Measurements from ENCODE around the gene VWA1.
"Not testable (repeated sequence)": the region's sequence is repeated elsewhere in the genome, so short reads cannot be mapped to it uniquely, and the experiment has no call there.

VWA1 gene

GRCh38 chr1:1459711-1460110, 24.2 kb downstream of the VWA1 start:
- not testable (repeated sequence) for H3K9me3 Mint-ChIP-seq, H3K27ac Mint-ChIP-seq

DNA sequence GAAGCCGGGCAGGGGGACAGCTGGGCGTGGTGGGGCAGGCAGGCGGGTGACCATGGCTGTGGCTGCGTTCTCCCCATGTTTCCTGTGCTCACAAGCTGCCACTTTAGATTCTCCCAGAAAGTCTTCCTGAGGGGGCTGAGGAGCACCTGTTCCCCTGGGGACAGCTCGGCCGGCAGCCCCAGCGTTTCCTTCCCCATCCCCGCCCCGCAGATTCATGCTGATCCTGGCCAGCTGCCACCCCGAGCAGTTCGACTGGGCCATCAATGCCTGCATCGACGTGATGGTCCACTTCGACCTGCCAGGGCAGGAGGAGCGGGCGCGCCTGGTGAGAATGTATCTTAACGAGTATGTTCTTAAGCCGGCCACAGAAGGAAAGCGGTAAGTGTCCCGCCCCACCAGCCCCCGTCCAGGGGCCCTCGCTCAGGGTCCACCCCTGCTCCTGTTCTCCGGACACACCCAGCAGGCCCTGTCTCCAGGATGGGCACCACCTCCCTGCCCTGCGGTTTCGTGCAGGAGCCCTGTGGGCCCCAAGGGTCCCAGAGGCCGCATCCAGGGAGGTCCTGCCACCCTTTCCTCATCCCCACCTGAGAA, 25.1 kb downstream of the VWA1 start:
- no peak overlapping the region for H3K4me3 Mint-ChIP-seq
- H3K4me1 Mint-ChIP-seq (ENCODE audit: low read depth) = no peaks in the 10 kb centered on the region
- H3K27me3 Mint-ChIP-seq (ENCODE audit: low read depth) = no peaks in the 10 kb centered on the region
- H3K9me3 Mint-ChIP-seq = no peaks in the 10 kb centered on the region
- DNase-seq (ENCODE audit: low spot score) = no peak
- no peak overlapping the region for H3K27ac Mint-ChIP-seq
- H3K36me3 Mint-ChIP-seq (ENCODE audit: low read depth) = no peaks in the 10 kb centered on the region

More at GRCh38 chr1:1459711-1460110, 24.2 kb downstream of the VWA1 start:
- not testable (repeated sequence) for H3K4me3 Mint-ChIP-seq; H3K27me3 Mint-ChIP-seq (ENCODE audit: low read depth); H3K36me3 Mint-ChIP-seq (ENCODE audit: low read depth); DNase-seq (ENCODE audit: low spot score); H3K4me1 Mint-ChIP-seq (ENCODE audit: low read depth)

DNA sequence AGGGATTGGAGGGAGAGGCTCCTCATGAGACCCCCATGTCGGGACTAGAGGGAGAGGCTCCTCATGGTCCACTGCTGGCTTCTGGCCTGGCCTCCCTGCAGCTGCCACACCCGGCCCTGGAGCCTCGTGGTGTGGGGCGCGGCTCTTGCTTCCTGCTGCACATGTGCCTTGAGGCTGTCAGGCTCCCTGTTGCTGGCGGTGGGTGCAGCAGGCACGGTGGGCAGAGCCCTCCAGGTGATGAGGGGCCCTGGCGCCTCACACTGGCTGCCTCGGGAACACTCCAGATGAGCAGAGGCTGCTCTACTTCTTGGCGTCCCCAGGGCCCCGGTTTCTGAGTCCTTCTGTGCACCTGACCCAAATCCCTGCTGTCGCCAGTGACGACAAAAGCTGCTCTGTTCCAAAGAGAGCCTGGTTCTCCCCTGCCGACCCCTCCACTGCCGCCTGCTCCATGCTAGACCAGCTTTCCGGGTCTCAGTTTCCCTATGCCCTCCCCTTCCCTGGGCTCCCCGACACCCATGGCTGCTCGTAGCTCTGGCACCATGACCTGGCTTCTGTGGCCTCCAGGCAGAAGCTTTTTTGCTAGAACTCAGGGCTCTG, 26.3 kb downstream of the VWA1 start:
- H3K4me1 Mint-ChIP-seq (ENCODE audit: low read depth) = no peaks in the 10 kb centered on the region
- no peaks in the 10 kb centered on the region for H3K36me3 Mint-ChIP-seq (ENCODE audit: low read depth)
- no peak overlapping the region for H3K4me3 Mint-ChIP-seq
- H3K27ac Mint-ChIP-seq = no peak overlapping the region
- no peaks in the 10 kb centered on the region for H3K9me3 Mint-ChIP-seq
- no peak for DNase-seq (ENCODE audit: low spot score)
- H3K27me3 Mint-ChIP-seq (ENCODE audit: low read depth) = no peaks in the 10 kb centered on the region

DNA sequence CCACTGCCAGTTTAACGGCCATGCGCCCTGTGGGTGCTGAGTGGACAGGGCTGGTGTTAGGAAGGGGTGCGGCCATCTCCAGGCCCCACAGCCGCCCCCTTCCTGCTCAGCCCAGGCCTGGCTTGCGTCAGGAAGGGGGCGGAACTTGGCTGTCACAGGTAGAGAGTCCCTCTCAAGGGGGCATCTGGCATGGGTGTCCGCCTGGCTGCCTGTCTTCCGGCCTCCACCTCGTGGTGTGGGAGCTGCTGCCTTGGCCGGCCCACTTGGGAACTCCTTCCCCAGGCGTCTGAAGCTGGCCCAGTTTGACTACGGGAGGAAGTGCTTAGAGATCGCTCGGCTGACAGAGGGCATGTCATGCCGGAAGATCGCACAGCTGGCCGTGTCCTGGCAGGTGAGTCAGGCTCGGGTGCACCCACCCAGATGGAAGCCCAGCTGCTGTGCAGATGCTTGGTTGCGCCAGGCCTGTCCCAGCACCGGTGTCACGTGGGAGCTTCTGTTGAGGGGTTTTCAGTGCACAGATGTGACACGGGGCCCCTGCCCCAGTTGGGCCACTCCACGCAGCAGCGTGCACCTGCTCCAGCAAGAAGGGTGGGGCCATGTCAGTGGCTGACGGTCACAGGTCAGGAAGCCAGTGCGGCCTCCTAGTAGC, 27.0 kb downstream of the VWA1 start:
- H3K4me3 Mint-ChIP-seq = peak overlapping the region; percentile 12
- no peaks in the 10 kb centered on the region for H3K4me1 Mint-ChIP-seq (ENCODE audit: low read depth)
- H3K27ac Mint-ChIP-seq = no peak overlapping the region
- no peaks in the 10 kb centered on the region for H3K36me3 Mint-ChIP-seq (ENCODE audit: low read depth)
- no peaks in the 10 kb centered on the region for H3K27me3 Mint-ChIP-seq (ENCODE audit: low read depth)
- H3K9me3 Mint-ChIP-seq = no peaks in the 10 kb centered on the region
- no peak for DNase-seq (ENCODE audit: low spot score)

DNA sequence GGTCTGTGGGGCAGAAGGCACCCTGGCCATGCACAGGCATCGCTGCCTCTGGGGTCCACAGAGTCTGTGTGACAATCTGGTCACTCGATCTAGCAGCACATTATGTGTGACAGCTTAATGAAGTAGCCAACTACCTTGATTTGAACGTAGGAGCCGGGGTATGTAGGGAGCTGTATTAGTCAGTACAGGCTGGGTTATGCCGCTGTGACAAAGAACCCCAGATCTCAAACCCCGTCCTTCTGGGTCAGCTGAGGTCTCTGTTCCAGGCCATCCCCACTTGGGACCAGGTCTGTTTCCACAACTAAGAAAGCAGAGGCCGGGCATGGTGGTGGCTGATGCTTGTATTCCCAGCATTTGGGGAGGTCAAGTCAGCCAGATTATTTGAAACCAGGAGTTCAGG, 27.8 kb downstream of the VWA1 start:
- no peak for DNase-seq (ENCODE audit: low spot score)
- H3K4me3 Mint-ChIP-seq = no peak overlapping the region
- H3K36me3 Mint-ChIP-seq (ENCODE audit: low read depth) = no peaks in the 10 kb centered on the region
- no peaks in the 10 kb centered on the region for H3K27me3 Mint-ChIP-seq (ENCODE audit: low read depth)
- no peaks in the 10 kb centered on the region for H3K4me1 Mint-ChIP-seq (ENCODE audit: low read depth)
- H3K27ac Mint-ChIP-seq = no peak overlapping the region
- H3K9me3 Mint-ChIP-seq = no peaks in the 10 kb centered on the region

DNA sequence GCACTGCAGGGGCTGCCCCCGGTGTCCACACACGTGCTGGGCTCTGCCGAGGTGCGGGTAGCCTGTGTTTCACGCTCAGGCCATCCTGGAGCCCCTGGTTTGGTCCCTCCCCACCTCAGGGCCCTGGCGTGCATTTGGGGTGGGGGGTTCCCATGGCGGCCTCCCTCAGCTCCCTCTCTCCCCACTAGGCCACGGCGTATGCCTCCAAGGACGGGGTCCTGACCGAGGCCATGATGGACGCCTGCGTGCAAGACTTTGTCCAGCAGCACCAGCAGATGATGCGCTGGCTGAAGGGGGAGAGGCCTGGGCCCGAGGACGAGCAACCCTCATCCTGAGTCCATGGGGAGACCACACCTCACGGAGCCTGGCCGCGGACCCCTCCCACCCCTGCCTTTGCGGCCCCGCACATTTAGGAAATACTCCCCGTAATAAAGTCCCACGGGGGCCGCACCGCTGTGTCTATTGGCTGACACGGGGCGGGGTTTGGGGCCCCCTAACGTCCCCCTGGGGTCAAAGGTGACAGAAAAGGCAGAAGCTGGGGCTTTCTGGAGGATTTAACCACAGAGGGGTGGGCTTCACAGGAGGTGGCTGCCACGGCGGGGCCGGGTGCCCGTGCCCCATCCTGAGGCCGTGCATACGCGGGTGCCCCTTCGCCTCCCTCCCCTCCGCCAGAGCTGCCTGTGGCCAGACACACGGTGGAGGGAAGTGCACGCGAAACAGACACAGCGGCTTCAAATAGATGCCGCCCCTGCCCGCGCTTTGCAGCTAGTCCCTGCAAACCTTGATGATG, 32.9 kb downstream of the VWA1 start:
- H3K4me3 Mint-ChIP-seq; H3K36me3 Mint-ChIP-seq (ENCODE audit: low read depth); H3K9me3 Mint-ChIP-seq; H3K27ac Mint-ChIP-seq; H3K27me3 Mint-ChIP-seq (ENCODE audit: low read depth); DNase-seq (ENCODE audit: low spot score): not testable (repeated sequence)
- H3K4me1 Mint-ChIP-seq (ENCODE audit: low read depth) = peaks cover 15% of the 10 kb centered on the region

GRCh38 chr1:1470626-1471388, 35.3 kb downstream of the VWA1 start:
- Mint-ChIP-seq H3K4me1 (ENCODE audit: low read depth) (peaks cover 15% of the 10 kb centered on the region), H3K27me3 (ENCODE audit: low read depth) (no peaks in the 10 kb centered on the region), H3K4me3 (peak overlapping the region; percentile 90), H3K9me3 (no peaks in the 10 kb centered on the region), H3K36me3 (ENCODE audit: low read depth) (no peaks in the 10 kb centered on the region), H3K27ac (peak overlapping the region; percentile 88)
- DNase-seq (ENCODE audit: low spot score) = no peak

- Mint-ChIP-seq H3K27ac (peak within 1 kb of the TSS; percentile 88), H3K4me3 (peak within 1 kb of the TSS; percentile 90), H3K27me3 (ENCODE audit: low read depth) (no peaks in the 10 kb centered on the region), H3K4me1 (ENCODE audit: low read depth) (peaks cover 15% of the 10 kb centered on the region), H3K36me3 (ENCODE audit: low read depth) (no peaks in the 10 kb centered on the region), H3K9me3 (no peaks in the 10 kb centered on the region)
- peak; percentile 95 for DNase-seq (ENCODE audit: low spot score)
These were observed 36.0 kb downstream of the VWA1 start, which contains the start of gene ATAD3B for GRCh38 chr1:1471389-1472052. TSS of gene ATAD3B (plus strand) at chr1:1471765. CDS start at chr1:1471885, 120 bp downstream.

DNA sequence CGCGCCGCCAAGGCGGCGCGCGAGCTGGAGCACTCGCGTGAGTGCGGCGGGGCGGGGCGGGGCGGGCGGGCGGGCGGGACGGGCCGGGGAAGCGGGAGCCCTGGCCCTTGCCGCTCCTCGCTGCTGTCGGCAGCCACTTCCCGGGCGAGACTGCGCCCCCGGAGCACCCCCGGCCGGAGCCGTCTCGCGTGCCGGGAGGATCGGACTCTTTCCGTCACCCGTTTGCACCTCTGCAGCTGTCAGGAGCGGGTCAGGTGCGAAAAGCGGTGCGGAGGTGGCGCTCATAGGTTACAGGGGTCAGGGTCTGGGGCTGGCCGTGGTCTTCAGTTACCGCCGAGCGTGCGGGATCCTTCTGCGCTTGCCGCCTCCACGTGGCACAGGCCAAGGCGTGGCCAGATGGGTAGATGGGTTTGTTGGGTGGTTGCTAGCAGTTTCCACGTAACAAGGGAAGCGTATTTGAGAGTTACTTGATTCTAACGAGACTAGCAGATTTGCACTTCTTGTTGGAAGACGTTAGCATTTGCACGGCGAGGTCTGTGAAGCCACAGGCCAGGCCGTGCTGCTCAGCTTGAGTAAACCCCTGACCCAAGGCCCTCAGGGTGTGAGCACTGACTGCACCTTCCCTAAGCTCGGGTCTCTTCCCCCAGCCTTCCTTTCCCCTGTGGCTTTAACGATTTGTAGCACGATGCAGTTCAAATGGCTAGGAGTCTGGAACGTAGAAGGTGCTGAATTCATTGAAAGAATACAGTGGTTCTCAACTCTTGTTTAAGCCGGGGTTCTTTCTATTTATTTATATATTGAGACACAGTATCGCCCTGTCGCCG, 36.8 kb downstream of the VWA1 start:
- not testable (repeated sequence) for DNase-seq (ENCODE audit: low spot score)
- H3K4me3 Mint-ChIP-seq = peak overlapping the region; percentile 82

DNA sequence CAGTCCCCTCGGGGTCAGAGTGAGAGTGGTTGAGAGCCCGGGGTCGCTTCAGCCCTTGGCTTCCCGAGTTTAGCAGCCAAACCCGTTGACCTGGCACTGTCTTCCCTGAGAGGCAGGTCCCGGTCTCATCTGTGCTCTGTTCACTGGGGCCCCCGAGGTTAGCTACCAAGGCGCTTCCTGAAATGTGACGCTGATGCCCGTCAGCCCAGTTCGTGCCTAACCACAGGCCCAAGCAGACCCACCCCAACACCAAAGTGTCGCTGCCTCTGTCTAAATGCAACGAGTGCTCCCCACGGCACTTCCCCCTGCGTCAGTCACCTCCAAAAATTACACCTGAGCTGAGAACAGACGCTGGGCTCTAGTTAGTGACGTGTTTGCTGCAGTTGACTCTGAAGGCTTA, 40.5 kb downstream of the VWA1 start:
- H3K27me3 Mint-ChIP-seq (ENCODE audit: low read depth); H3K4me1 Mint-ChIP-seq (ENCODE audit: low read depth); H3K9me3 Mint-ChIP-seq; DNase-seq (ENCODE audit: low spot score); H3K4me3 Mint-ChIP-seq; H3K27ac Mint-ChIP-seq: not testable (repeated sequence)
- H3K36me3 Mint-ChIP-seq (ENCODE audit: low read depth) = peaks cover 14% of the 10 kb centered on the region

More for the DNA sequence above, 36.8 kb downstream of the VWA1 start:
- peaks cover 15% of the 10 kb centered on the region for H3K4me1 Mint-ChIP-seq (ENCODE audit: low read depth)
- H3K27ac Mint-ChIP-seq = peak overlapping the region; percentile 76
- H3K36me3 Mint-ChIP-seq (ENCODE audit: low read depth); H3K27me3 Mint-ChIP-seq (ENCODE audit: low read depth); H3K9me3 Mint-ChIP-seq: not testable (repeated sequence)

DNA sequence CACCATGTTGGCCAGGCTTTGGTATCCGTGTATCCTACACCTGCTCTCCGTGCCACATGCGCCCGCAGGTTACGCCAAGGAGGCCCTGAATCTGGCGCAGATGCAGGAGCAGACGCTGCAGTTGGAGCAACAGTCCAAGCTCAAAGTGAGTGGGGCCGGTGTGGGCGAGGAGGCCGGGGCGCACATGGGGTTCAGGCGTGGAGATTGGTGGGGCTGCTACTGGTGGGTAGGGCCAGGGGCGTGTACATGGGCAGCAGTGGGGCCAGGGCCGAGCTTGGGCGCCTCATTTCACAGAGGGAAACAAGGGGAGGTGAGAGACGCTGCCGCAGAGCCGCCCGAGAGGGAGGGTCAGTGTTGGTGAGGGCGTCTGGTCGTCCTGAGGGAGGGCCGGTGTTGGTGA, 41.7 kb downstream of the VWA1 start:
- no peaks in the 10 kb centered on the region for H3K27me3 Mint-ChIP-seq (ENCODE audit: low read depth)
- no peak for DNase-seq (ENCODE audit: low spot score)
- H3K4me1 Mint-ChIP-seq (ENCODE audit: low read depth) = peaks cover 4% of the 10 kb centered on the region
- H3K36me3 Mint-ChIP-seq (ENCODE audit: low read depth) = peaks cover 14% of the 10 kb centered on the region
- H3K4me3 Mint-ChIP-seq = no peak overlapping the region
- no peaks in the 10 kb centered on the region for H3K9me3 Mint-ChIP-seq
- no peak overlapping the region for H3K27ac Mint-ChIP-seq

- Mint-ChIP-seq H3K4me1 (ENCODE audit: low read depth) (no peaks in the 10 kb centered on the region), H3K27ac (no peak overlapping the region), H3K9me3 (no peaks in the 10 kb centered on the region), H3K36me3 (ENCODE audit: low read depth) (peaks cover 18% of the 10 kb centered on the region), H3K27me3 (ENCODE audit: low read depth) (no peaks in the 10 kb centered on the region), H3K4me3 (no peak overlapping the region)
- DNase-seq (ENCODE audit: low spot score) = no peak
These were observed 44.3 kb downstream of the VWA1 start for GRCh38 chr1:1479547-1480487.

Data from T-helper 2 cell treated with Interferon-gamma antibody and Interleukin-4, amounts not matched to agents 5 μg/mL and 100 μg/mL, for 36 hours (primary cell).